Lower lobe of right lung (tissue), 2 donors: ENCODE results near the gene ATP5ME. TPM values are rescaled to one million over a fixed set of nuclear protein-coding genes. Genes with fewer than 3 reads are reported as not detected.

ENCODE experiments used
- ATAC-seq, 2 donors: fragments of 200-7000 bp; cut with Tn5 transposase; one replicate each; pipeline ENCODE4 v1.9.1; 2020 to 2022; ENCODE audit warnings: mild to moderate bottlenecking in 2 of 2, moderate library complexity in 2 of 2
- DNase-seq: peaks from one replicate; pipeline ENCODE4 v3.0.0-alpha.2; 2020
- H3K27ac ChIP-seq: fragments of 200-600 bp; one replicate; pipeline ENCODE4 v1.8.0; 2022
- H3K27me3 ChIP-seq: fragments of 200-600 bp; one replicate; pipeline ENCODE4 v1.8.0; 2022; ENCODE audit warnings: low read depth
- H3K36me3 ChIP-seq: fragments of 200-600 bp; one replicate; pipeline ENCODE4 v1.8.0; 2022; ENCODE audit warnings: mild to moderate bottlenecking
- H3K4me1 ChIP-seq: fragments of 200-600 bp; one replicate; pipeline ENCODE4 v1.8.0; 2022
- H3K4me3 ChIP-seq: fragments of 200-600 bp; one replicate; pipeline ENCODE4 v1.8.0; 2022; ENCODE audit warnings: mild to moderate bottlenecking
- H3K9me3 ChIP-seq: fragments of 200-600 bp; one replicate; pipeline ENCODE4 v1.8.0; 2022
- CTCF ChIP-seq: fragments of 200-600 bp; IDR thresholded peaks from one replicate; pipeline ENCODE4 v1.8.0; 2022; ENCODE audit warnings: antibody characterized with exemption, mild to moderate bottlenecking
- intact Hi-C: fragments of 100-400 bp; cut with DNase I; formaldehyde crosslinking; loops from one replicate; pipeline ENCODE4 v1.11.0; 2022
- total RNA-seq: library from RNA; stranded (reverse); fragmentation: NEBNext Ultra II Directional; extraction: Animal tissue kit (Norgen Biotek cat#: 25700); gene quantifications from one replicate; pipeline ENCODE4 v1.2.1, GENCODE V29; 2021
- donor health status: DM: no; HTN: yes; CAD: no; lungs with severe emphysema.

ATP5ME gene
- total RNA-seq, 1 donor from 2014 or later, result 173 TPM

GRCh38 chr4:666822-667544 is 7.1 kb downstream of the ATP5ME start:
- H3K4me3 ChIP-seq, result no peak overlapping the region
- no peaks in the 10 kb centered on the region for H3K27me3 ChIP-seq
- no peak overlapping the region for H3K27ac ChIP-seq
- no peaks in the 10 kb centered on the region for H3K9me3 ChIP-seq
- peak; percentile 44 for DNase-seq
- peaks cover 17% of the 10 kb centered on the region for H3K4me1 ChIP-seq
- H3K36me3 ChIP-seq, result peaks cover 18% of the 10 kb centered on the region
- TF ChIP-seq CTCF, result no peak
- no peak for ATAC-seq
- intact Hi-C loops, result no loop called here

- intact Hi-C loops, result no loop called here
- no peaks in the 10 kb centered on the region for H3K27me3 ChIP-seq
- H3K27ac ChIP-seq, result no peak overlapping the region
- TF ChIP-seq CTCF, result no peak
- H3K9me3 ChIP-seq, result no peaks in the 10 kb centered on the region
- no peak for ATAC-seq
- peak; percentile 44 for DNase-seq
- H3K4me1 ChIP-seq, result peaks cover 17% of the 10 kb centered on the region
- peaks cover 12% of the 10 kb centered on the region for H3K36me3 ChIP-seq
- no peak overlapping the region for H3K4me3 ChIP-seq
These were observed 7.7 kb downstream of the ATP5ME start for GRCh38 chr4:666436-666810.

- no peak for ATAC-seq
- H3K9me3 ChIP-seq, result no peaks in the 10 kb centered on the region
- no peak for TF ChIP-seq CTCF
- peaks cover 17% of the 10 kb centered on the region for H3K4me1 ChIP-seq
- H3K27me3 ChIP-seq, result no peaks in the 10 kb centered on the region
- intact Hi-C loops, result no loop called here
- no peak overlapping the region for H3K27ac ChIP-seq
- DNase-seq, result peak; percentile 42
- no peak overlapping the region for H3K4me3 ChIP-seq
- H3K36me3 ChIP-seq, result peaks cover 7% of the 10 kb centered on the region
These were observed 8.2 kb downstream of the ATP5ME start for GRCh38 chr4:665751-666435.

- Histone ChIP-seq H3K27ac (no peak overlapping the region), H3K36me3 (peaks cover 2% of the 10 kb centered on the region), H3K27me3 (no peaks in the 10 kb centered on the region), H3K4me3 (no peak overlapping the region), H3K4me1 (peaks cover 17% of the 10 kb centered on the region), H3K9me3 (no peaks in the 10 kb centered on the region)
- intact Hi-C loops, result no loop called here
- no peak for TF ChIP-seq CTCF
- DNase-seq (peak; percentile 40), ATAC-seq (no peak)
These were observed 8.7 kb downstream of the ATP5ME start for GRCh38 chr4:665381-665750.

GRCh38 chr4:664713-665231 is 9.3 kb downstream of the ATP5ME start:
- TF ChIP-seq CTCF, result no peak
- intact Hi-C loops, result no loop called here
- H3K4me1 ChIP-seq, result peaks cover 17% of the 10 kb centered on the region

More at GRCh38 chr4:664713-665231, 9.3 kb downstream of the ATP5ME start:
- Histone ChIP-seq H3K27ac (no peak overlapping the region), H3K36me3 (no peaks in the 10 kb centered on the region), H3K4me3 (peak overlapping the region; percentile 81), H3K27me3 (no peaks in the 10 kb centered on the region), H3K9me3 (no peaks in the 10 kb centered on the region)
- ATAC-seq (no peak), DNase-seq (peak; percentile 45)
